Measurements from ENCODE around the gene CRYZL1.

DNA sequence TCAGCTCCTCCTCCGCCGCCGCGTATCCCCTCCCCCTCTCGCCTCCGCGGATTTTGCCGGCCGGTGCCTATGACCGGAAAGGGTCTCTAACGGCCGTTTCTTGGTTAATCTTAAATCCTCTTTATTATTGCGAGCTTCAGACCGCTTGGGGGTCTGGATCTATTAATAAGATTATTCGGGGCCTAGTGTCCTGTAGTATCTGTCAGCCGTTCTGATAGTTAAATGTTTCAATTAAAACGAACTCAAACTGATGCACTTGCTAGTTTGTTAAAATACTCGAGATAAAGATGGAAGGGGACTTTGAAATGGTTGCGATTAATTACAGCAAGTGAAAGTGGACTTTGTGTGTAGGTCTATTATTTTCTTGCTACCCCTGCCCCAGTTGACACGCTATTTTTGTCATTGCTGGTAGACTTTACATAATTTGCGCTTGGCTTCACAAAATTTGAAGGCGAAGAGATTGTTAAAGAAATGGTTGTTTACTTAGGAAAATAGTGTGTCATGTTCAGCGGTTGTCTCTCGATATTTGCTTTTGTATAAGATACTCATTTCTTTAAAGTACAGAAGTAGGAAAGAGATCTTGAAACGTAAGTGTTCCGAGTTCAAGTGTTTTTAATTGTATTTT, 97.9 kb downstream of the CRYZL1 start:
- TF ChIP-seq, protein P1, sequence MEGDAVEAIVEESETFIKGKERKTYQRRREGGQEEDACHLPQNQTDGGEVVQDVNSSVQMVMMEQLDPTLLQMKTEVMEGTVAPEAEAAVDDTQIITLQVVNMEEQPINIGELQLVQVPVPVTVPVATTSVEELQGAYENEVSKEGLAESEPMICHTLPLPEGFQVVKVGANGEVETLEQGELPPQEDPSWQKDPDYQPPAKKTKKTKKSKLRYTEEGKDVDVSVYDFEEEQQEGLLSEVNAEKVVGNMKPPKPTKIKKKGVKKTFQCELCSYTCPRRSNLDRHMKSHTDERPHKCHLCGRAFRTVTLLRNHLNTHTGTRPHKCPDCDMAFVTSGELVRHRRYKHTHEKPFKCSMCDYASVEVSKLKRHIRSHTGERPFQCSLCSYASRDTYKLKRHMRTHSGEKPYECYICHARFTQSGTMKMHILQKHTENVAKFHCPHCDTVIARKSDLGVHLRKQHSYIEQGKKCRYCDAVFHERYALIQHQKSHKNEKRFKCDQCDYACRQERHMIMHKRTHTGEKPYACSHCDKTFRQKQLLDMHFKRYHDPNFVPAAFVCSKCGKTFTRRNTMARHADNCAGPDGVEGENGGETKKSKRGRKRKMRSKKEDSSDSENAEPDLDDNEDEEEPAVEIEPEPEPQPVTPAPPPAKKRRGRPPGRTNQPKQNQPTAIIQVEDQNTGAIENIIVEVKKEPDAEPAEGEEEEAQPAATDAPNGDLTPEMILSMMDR (IDR thresholded peaks at IDR 0.05): no peak
- TF ChIP-seq TCF7L2 (IDR thresholded peaks at IDR 0.05; ENCODE audit: low read depth, low read length) (no peak), POLR2AphosphoS5 (IDR thresholded peaks at IDR 0.05; ENCODE audit: low read depth, low read length) (no peak), SIN3A (IDR thresholded peaks at IDR 0.05; ENCODE audit: borderline replicate concordance, insufficient read depth, low read depth, low read length) (no peak)
- TF ChIP-seq, protein P2, sequence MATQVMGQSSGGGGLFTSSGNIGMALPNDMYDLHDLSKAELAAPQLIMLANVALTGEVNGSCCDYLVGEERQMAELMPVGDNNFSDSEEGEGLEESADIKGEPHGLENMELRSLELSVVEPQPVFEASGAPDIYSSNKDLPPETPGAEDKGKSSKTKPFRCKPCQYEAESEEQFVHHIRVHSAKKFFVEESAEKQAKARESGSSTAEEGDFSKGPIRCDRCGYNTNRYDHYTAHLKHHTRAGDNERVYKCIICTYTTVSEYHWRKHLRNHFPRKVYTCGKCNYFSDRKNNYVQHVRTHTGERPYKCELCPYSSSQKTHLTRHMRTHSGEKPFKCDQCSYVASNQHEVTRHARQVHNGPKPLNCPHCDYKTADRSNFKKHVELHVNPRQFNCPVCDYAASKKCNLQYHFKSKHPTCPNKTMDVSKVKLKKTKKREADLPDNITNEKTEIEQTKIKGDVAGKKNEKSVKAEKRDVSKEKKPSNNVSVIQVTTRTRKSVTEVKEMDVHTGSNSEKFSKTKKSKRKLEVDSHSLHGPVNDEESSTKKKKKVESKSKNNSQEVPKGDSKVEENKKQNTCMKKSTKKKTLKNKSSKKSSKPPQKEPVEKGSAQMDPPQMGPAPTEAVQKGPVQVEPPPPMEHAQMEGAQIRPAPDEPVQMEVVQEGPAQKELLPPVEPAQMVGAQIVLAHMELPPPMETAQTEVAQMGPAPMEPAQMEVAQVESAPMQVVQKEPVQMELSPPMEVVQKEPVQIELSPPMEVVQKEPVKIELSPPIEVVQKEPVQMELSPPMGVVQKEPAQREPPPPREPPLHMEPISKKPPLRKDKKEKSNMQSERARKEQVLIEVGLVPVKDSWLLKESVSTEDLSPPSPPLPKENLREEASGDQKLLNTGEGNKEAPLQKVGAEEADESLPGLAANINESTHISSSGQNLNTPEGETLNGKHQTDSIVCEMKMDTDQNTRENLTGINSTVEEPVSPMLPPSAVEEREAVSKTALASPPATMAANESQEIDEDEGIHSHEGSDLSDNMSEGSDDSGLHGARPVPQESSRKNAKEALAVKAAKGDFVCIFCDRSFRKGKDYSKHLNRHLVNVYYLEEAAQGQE (IDR thresholded peaks at IDR 0.05; ENCODE audit: insufficient read depth in 1 of 2, low read depth in 2 of 2, low read length in 1 of 2): no peak
